Epithelial cell of alveolus of lung (primary cell): Measurements from ENCODE around the gene GCLM. TPM values are rescaled to one million over a fixed set of nuclear protein-coding genes. Genes with fewer than 3 reads are reported as not detected.

ENCODE experiments used
- total RNA-seq: library from RNA; depleted of rRNA; stranded (reverse); fragments of >200 nt; gene quantifications from 2 replicates; pipeline ENCODE4 v1.2.1, GENCODE V29; 2015

The GCLM gene
- total RNA-seq = 13.7 and 18.9 TPM in 2 replicates

GRCh38 chr1:93909146-93910050, at the start of gene GCLM:
GCLM (minus strand) TSS chr1:93909430; CDS start chr1:93909163, 267 bp downstream.

GRCh38 chr1:93878889-93879586, 30.2 kb downstream of the GCLM start, which contains the start of gene DNTTIP2:
DNTTIP2 (minus strand) TSS chr1:93879206; CDS start chr1:93879148, 58 bp downstream.

Other genes starting within 250 kb of the GCLM start
- 8.7 and 32.8 TPM in 2 replicates for gene BCAR3, start 227.6 kb downstream of the GCLM start, total RNA-seq
- 19.9 and 20.9 TPM in 2 replicates for gene DNTTIP2, start 30.2 kb downstream of the GCLM start, total RNA-seq
- 0.52 and 1.4 TPM in 2 replicates for gene ABCA4, start 211.7 kb upstream of the GCLM start, total RNA-seq